GM21390 (cell line): Measurements from ENCODE around the gene PHF21A.

Experiments
- ATAC-seq: cut with Tn5 transposase; IDR thresholded peaks from one replicate; pipeline ENCODE4 v1.9.1; 2021; ENCODE audit not compliant: unreplicated experiment

The PHF21A gene

GRCh38 chr11:45922425-45923082, 198.7 kb downstream of the PHF21A start, which contains the start of gene LARGE2:
TSS of gene LARGE2 (plus strand) at chr11:45922656. CDS start at chr11:45922883, 227 bp downstream.
- ATAC-seq: no peak

- no peak for ATAC-seq
Measured at GRCh38 chr11:45921561-45922424, 199.5 kb downstream of the PHF21A start.

- no peak for ATAC-seq
Measured at GRCh38 chr11:45920531-45921477, 200.4 kb downstream of the PHF21A start.

- ATAC-seq: no peak
Measured at GRCh38 chr11:45919806-45920530, 201.3 kb downstream of the PHF21A start.

GRCh38 chr11:45918962-45919675, 202.1 kb downstream of the PHF21A start:
- no peak for ATAC-seq

- peak; percentile 38 for ATAC-seq
Measured at GRCh38 chr11:45918331-45918941, 202.8 kb downstream of the PHF21A start.

- ATAC-seq: peak; percentile 87
Measured at GRCh38 chr11:45917623-45918330, 203.5 kb downstream of the PHF21A start, which contains the start of gene PEX16. TSS of gene PEX16 (minus strand) at chr11:45917877. CDS start at chr11:45917811, 66 bp downstream.

GRCh38 chr11:45917286-45917622, 204.0 kb downstream of the PHF21A start:
- ATAC-seq: no peak

- no peak for ATAC-seq
Measured at GRCh38 chr11:45915446-45915845, 205.8 kb downstream of the PHF21A start.

GRCh38 chr11:45913942-45914635, 207.2 kb downstream of the PHF21A start:
- no peak for ATAC-seq

- ATAC-seq: no peak
Measured at GRCh38 chr11:45913514-45913913, 207.7 kb downstream of the PHF21A start.

- no peak for ATAC-seq
Measured at GRCh38 chr11:45910623-45911022, 210.6 kb downstream of the PHF21A start.

- no peak for ATAC-seq
Measured at GRCh38 chr11:45909594-45910475, 211.4 kb downstream of the PHF21A start.

- ATAC-seq: no peak
Measured at GRCh38 chr11:45907911-45908370, 213.3 kb downstream of the PHF21A start.

GRCh38 chr11:45906965-45907611, 214.2 kb downstream of the PHF21A start, which contains the start of gene FREY1:
TSS of gene FREY1 (minus strand) at chr11:45907271. CDS start at chr11:45907245, 26 bp downstream.
- no peak for ATAC-seq

- no peak for ATAC-seq
Measured at GRCh38 chr11:45906096-45906682, 215.1 kb downstream of the PHF21A start.
